Endothelial cell of umbilical vein (primary cell): Measurements from ENCODE around the gene HAUS6. TPM values are rescaled to one million over a fixed set of nuclear protein-coding genes. Genes with fewer than 3 reads are reported as not detected.

ENCODE experiments used
- BruUV-seq: library from RNA; stranded (reverse); fragments of 400-500 nt; replicated peaks from 2 replicates; lab custom pipeline; 2021; lab: Mats Ljungman, UMichigan
- CTCF ChIA-PET: fragments of 300-600, 350-600 bp; sonication (Branson Sonifier 250); formaldehyde crosslinking; loops from one replicate; lab custom pipeline; 2021; ENCODE audit warnings: antibody characterized with exemption, inconsistent platforms; lab: Charles Lee
- POLR2A ChIA-PET: fragments of 300-600, 350-600 bp; sonication (Branson Sonifier 250); formaldehyde crosslinking; loops from one replicate; lab custom pipeline; 2021; ENCODE audit warnings: antibody characterized with exemption, inconsistent platforms; lab: Charles Lee
- DNase-seq: peaks from one replicate; pipeline ENCODE4 v3.0.0-alpha.2; 2011; ENCODE audit warnings: low read depth, low spot score
- FAIRE-seq: peaks from 2 replicates; lab custom pipeline; 2011; peaks lifted over from hg19 to GRCh38; lab: Jason Lieb, UNC
- H2AFZ ChIP-seq: 2 replicates; pipeline ENCODE4 v1.6.0; 2012; ENCODE audit warnings: low read depth, low read length, control low read depth, inconsistent platforms
- H3K27ac ChIP-seq: 2 replicates; pipeline ENCODE4 v1.5.1; 2011; ENCODE audit warnings: low read depth, mild to moderate bottlenecking, control low read depth, low read length, moderate library complexity; ENCODE audit not compliant: insufficient read depth
- H3K27me3 ChIP-seq, 2 experiments: 2 replicates each; pipeline versions ENCODE4 v1.6.0 to v1.6.1; 2011; ENCODE audit warnings: low read length in 2 of 2, mixed read lengths in 1 of 2; ENCODE audit not compliant: control insufficient read depth in 2 of 2, insufficient read depth in 2 of 2
- H3K36me3 ChIP-seq, 2 experiments: 2 replicates in 1 of 2; 3 replicates in 1 of 2; pipeline ENCODE4 v1.5.1; 2011; ENCODE audit warnings: low read length in 2 of 2, mild to moderate bottlenecking in 1 of 2, moderate library complexity in 1 of 2; ENCODE audit not compliant: control insufficient read depth in 2 of 2, insufficient read depth in 2 of 2; ENCODE audit errors: extremely low read depth in 1 of 2
- H3K4me1 ChIP-seq: 3 replicates; pipeline ENCODE4 v1.5.1; 2011; ENCODE audit warnings: mild to moderate bottlenecking, low read length; ENCODE audit not compliant: control insufficient read depth, insufficient read depth; ENCODE audit errors: extremely low read depth
- H3K4me2 ChIP-seq: 2 replicates; pipeline ENCODE4 v1.6.1; 2011; ENCODE audit warnings: low read length, control low read depth, mixed read lengths; ENCODE audit not compliant: insufficient read depth
- H3K4me3 ChIP-seq, 3 experiments: fragments of 200-600 bp in 1 of 3; sonication (generic), shearing (Covaris generic) in 1 of 3; replicated peaks in 1 of 3; 2 replicates each; pipeline ENCODE4 v1.5.1; 2011 to 2016; ENCODE audit warnings: control low read depth in 3 of 3, low read length in 3 of 3, mild to moderate bottlenecking in 2 of 3, inconsistent platforms in 1 of 3, low read depth in 1 of 3, moderate library complexity in 1 of 3; ENCODE audit not compliant: insufficient read depth in 1 of 3
- H3K79me2 ChIP-seq: 2 replicates; pipeline ENCODE4 v1.6.0; 2012; ENCODE audit warnings: low read length, inconsistent platforms; ENCODE audit not compliant: control insufficient read depth, insufficient read depth
- H3K9ac ChIP-seq: replicated peaks from 2 replicates; pipeline ENCODE3; 2011; ENCODE audit warnings: low read length, control low read depth; ENCODE audit not compliant: insufficient read depth; ENCODE audit errors: extremely low read depth
- H3K9me1 ChIP-seq: replicated peaks from 3 replicates; pipeline ENCODE4 v1.6.0; 2011; ENCODE audit warnings: mild to moderate bottlenecking, low read length; ENCODE audit not compliant: control insufficient read depth, insufficient read depth; ENCODE audit errors: extremely low read depth
- H3K9me3 ChIP-seq: replicated peaks from 2 replicates; pipeline ENCODE4 v1.5.1; 2012; ENCODE audit warnings: low read length, inconsistent platforms; ENCODE audit not compliant: control insufficient read depth, insufficient read depth
- H4K20me1 ChIP-seq: replicated peaks from 2 replicates; pipeline ENCODE3; 2011; ENCODE audit warnings: mild to moderate bottlenecking, low read length; ENCODE audit not compliant: control insufficient read depth, insufficient read depth; ENCODE audit errors: extremely low read depth
- EZH2 ChIP-seq: IDR thresholded peaks from 2 replicates; pipeline ENCODE4 v1.6.1; 2012; ENCODE audit warnings: borderline replicate concordance, low read depth, mild to moderate bottlenecking, moderate library complexity, low read length, inconsistent platforms; ENCODE audit not compliant: severe bottlenecking
- FOS ChIP-seq: IDR thresholded peaks from 2 replicates; pipeline ENCODE4 v1.6.1; 2011; ENCODE audit warnings: mild to moderate bottlenecking, low read length, moderate library complexity, borderline replicate concordance; ENCODE audit not compliant: insufficient read depth
- GATA2 ChIP-seq: IDR thresholded peaks from 2 replicates; pipeline ENCODE4 v1.7.0; 2011; ENCODE audit warnings: low read depth, mild to moderate bottlenecking, moderate library complexity, mixed read lengths, low read length; ENCODE audit not compliant: insufficient read length, insufficient read depth
- JUN ChIP-seq: IDR thresholded peaks from 2 replicates; pipeline ENCODE4 v1.6.1; 2011; ENCODE audit warnings: borderline replicate concordance, low read depth; ENCODE audit not compliant: insufficient read length, insufficient read depth
- MYC ChIP-seq: IDR thresholded peaks from one replicate; pipeline ENCODE4 v1.6.1; 2011; ENCODE audit warnings: mild to moderate bottlenecking, low read depth, low read length
- POLR2A ChIP-seq: IDR thresholded peaks from 2 replicates; pipeline ENCODE4 v1.6.1; 2012; ENCODE audit warnings: low read depth, mild to moderate bottlenecking, control low read depth, low read length
- POLR2AphosphoS5 ChIP-seq: IDR thresholded peaks from 2 replicates; pipeline ENCODE4 v1.6.1; 2012; ENCODE audit warnings: low read depth, mild to moderate bottlenecking, control low read depth, low read length, moderate library complexity; ENCODE audit not compliant: insufficient read depth
- dilution Hi-C: fragments of 300-500 bp; cut with MboI; formaldehyde crosslinking; loops from one replicate; pipeline ENCODE4 v1.15.0; 2019; ENCODE audit warnings: low sequenced_read_pairs; ENCODE audit not compliant: extremely low pct_ligation_motif_present
- intact Hi-C: fragments of 100-400 bp; cut with micrococcal nuclease; formaldehyde crosslinking; loops from one replicate; pipeline ENCODE4 v1.10.0; 2022
- polyA plus RNA-seq, 4 experiments: library from polyadenylated mRNA; depleted of rRNA in 3 of 4; stranded (reverse) in 3 of 4; unstranded in 1 of 4; fragments of >200 nt; gene quantifications; 2 replicates each; pipeline versions ENCODE4 v1.2.1 to v1.2.3, GENCODE V29; 2011 to 2012; ENCODE audit warnings: missing spikeins in 1 of 4
- total RNA-seq: library from RNA; stranded (reverse); gene quantifications from 2 replicates; pipeline ENCODE4 v1.2.3, GENCODE V29; 2021
- TF ChIP-seq, protein P1 (sequence below): IDR thresholded peaks from 2 replicates; pipeline ENCODE4 v1.6.1; 2011; ENCODE audit not compliant: insufficient read depth, insufficient read length
- TF ChIP-seq, protein P2 (sequence below), 2 donors: IDR thresholded peaks; 1 replicate in 1 of 2; 2 replicates in 1 of 2; pipeline ENCODE4 v1.5.1; 2011; ENCODE audit warnings: low read length in 2 of 2, mild to moderate bottlenecking in 2 of 2, moderate library complexity in 2 of 2, control low read depth in 1 of 2, inconsistent platforms in 1 of 2, low read depth in 1 of 2; ENCODE audit not compliant: insufficient read depth in 1 of 2; ENCODE audit errors: extremely low read depth in 1 of 2

The HAUS6 gene
- total and polyA plus RNA-seq, 2 donors (not counting 3 experiments of a cell fraction or from before 2014, with no cell fraction given) = 4.5 to 19.6 TPM

DNA sequence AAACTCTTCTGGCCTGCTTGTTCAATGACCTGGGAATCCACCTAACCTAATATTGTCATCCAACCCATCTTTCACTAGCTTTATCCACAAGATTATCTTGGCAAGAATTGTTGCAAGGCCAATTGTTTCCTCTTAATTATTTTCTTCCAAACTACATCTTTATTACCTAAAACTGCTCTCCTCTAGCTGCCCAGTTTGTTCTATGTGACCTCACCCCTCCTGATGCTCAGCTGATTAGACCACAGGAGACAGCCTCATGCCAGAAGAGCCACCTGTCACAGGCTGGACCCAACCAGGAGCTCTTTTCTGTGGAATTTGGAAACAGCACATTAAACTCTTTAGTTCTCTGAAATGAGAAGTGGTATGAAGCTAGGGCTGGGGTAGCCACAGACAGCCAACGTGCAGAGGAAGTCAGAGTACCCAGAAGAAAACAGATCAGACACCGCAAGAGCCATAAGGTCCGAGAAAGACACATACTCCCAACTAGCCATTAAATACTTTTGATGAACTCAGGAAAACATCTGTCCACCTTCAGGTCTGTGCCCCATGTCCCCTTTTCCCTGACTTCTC, 81.7 kb downstream of the HAUS6 start:
- Histone ChIP-seq H3K4me1 (no peaks in the 10 kb centered on the region), H3K4me3 (no peak overlapping the region), H3K36me3 (no peaks in the 10 kb centered on the region), H3K4me2 (no peak overlapping the region), H3K9me1 (no peaks in the 10 kb centered on the region), H3K9me3 (no peaks in the 10 kb centered on the region), H2AFZ (no peak overlapping the region), H3K27me3 (no peaks in the 10 kb centered on the region), H4K20me1 (no peaks in the 10 kb centered on the region), H3K79me2 (no peaks in the 10 kb centered on the region), H3K9ac (no peak overlapping the region), H3K27ac (no peak overlapping the region)
- no TSS peak for BruUV-seq
- FAIRE-seq (no peak), DNase-seq (no peak)
- TF ChIP-seq GATA2 = no peak
- TF ChIP-seq EZH2 = no peak
- no peak for TF ChIP-seq MYC
- TF ChIP-seq, protein P1, sequence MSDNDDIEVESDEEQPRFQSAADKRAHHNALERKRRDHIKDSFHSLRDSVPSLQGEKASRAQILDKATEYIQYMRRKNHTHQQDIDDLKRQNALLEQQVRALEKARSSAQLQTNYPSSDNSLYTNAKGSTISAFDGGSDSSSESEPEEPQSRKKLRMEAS = no peak
- no peak for TF ChIP-seq POLR2AphosphoS5
- TF ChIP-seq, protein P2, sequence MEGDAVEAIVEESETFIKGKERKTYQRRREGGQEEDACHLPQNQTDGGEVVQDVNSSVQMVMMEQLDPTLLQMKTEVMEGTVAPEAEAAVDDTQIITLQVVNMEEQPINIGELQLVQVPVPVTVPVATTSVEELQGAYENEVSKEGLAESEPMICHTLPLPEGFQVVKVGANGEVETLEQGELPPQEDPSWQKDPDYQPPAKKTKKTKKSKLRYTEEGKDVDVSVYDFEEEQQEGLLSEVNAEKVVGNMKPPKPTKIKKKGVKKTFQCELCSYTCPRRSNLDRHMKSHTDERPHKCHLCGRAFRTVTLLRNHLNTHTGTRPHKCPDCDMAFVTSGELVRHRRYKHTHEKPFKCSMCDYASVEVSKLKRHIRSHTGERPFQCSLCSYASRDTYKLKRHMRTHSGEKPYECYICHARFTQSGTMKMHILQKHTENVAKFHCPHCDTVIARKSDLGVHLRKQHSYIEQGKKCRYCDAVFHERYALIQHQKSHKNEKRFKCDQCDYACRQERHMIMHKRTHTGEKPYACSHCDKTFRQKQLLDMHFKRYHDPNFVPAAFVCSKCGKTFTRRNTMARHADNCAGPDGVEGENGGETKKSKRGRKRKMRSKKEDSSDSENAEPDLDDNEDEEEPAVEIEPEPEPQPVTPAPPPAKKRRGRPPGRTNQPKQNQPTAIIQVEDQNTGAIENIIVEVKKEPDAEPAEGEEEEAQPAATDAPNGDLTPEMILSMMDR (IDR thresholded peaks at IDR 0.05; ENCODE audit: extremely low read depth in 1 of 2, insufficient read depth in 1 of 2, low read depth in 1 of 2, low read length in 2 of 2) = no peak
- TF ChIP-seq POLR2A = no peak
- no peak for TF ChIP-seq FOS
- no peak for TF ChIP-seq JUN
- CTCF ChIA-PET = interaction anchor here (1.9 kb wide), 1 partner anchor 1210 kb away, joined by 5 read pairs; no protein-coding TSS in a partner anchor
- dilution Hi-C loops (no loop called here), intact Hi-C loops (no loop called here)
- POLR2A ChIA-PET = no interaction called here
